ENCODE data around the gene CCL11. TPM values are rescaled to one million over a fixed set of nuclear protein-coding genes. Genes with fewer than 3 reads are reported as not detected.
"Not testable (repeated sequence)": the region's sequence is repeated elsewhere in the genome, so short reads cannot be mapped to it uniquely, and the experiment has no call there.

The CCL11 gene
- total RNA-seq, 2 experiments from 2014 or later = not detected

GRCh38 chr17:34321964-34322363 lies 36.4 kb downstream of the CCL11 start:
- no peak for TF ChIP-seq CTCF (IDR thresholded peaks at IDR 0.05)
- intact Hi-C loops (cut with micrococcal nuclease) = no loop called here
- ATAC-seq (no peak), DNase-seq (no peak)
- H3K4me1 Mint-ChIP-seq (ENCODE audit: low read depth) = no peaks in the 10 kb centered on the region
- H3K36me3 Mint-ChIP-seq (ENCODE audit: low read depth) = no peaks in the 10 kb centered on the region
- no peak overlapping the region for H3K4me3 Mint-ChIP-seq
- POLR2A ChIA-PET = no interaction called here
- H3K9me3 Mint-ChIP-seq = peaks cover 8% of the 10 kb centered on the region
- CTCF ChIA-PET = interaction anchor here (1.1 to 3.5 kb wide), 3 partner anchors 20 to 121 kb away, joined by 3 to 14 read pairs (median 10); no protein-coding TSS in a partner anchor
- no peak overlapping the region for H3K27ac Mint-ChIP-seq
- H3K27me3 Mint-ChIP-seq = peaks cover 2% of the 10 kb centered on the region

GRCh38 chr17:34327580-34327979 lies 42.0 kb downstream of the CCL11 start:
- ATAC-seq; POLR2A ChIA-PET; H3K27me3 Mint-ChIP-seq; DNase-seq; H3K27ac Mint-ChIP-seq; intact Hi-C loops (cut with micrococcal nuclease); H3K4me1 Mint-ChIP-seq (ENCODE audit: low read depth); H3K9me3 Mint-ChIP-seq; H3K36me3 Mint-ChIP-seq (ENCODE audit: low read depth); H3K4me3 Mint-ChIP-seq: not testable (repeated sequence)
- CTCF ChIA-PET = interaction anchor here (1.9 kb wide), 1 partner anchor 33 kb away, joined by 10 read pairs; no protein-coding TSS in a partner anchor

GRCh38 chr17:34337701-34338100 lies 52.2 kb downstream of the CCL11 start:
- Mint-ChIP-seq H3K27ac (no peak overlapping the region), H3K9me3 (no peaks in the 10 kb centered on the region), H3K27me3 (peaks cover 18% of the 10 kb centered on the region), H3K4me1 (ENCODE audit: low read depth) (no peaks in the 10 kb centered on the region), H3K4me3 (no peak overlapping the region), H3K36me3 (ENCODE audit: low read depth) (no peaks in the 10 kb centered on the region)
- no peak for TF ChIP-seq CTCF (IDR thresholded peaks at IDR 0.05)
- DNase-seq = no peak
- intact Hi-C loops (cut with micrococcal nuclease) = no loop called here
- ChIA-PET POLR2A (no interaction called here), CTCF (no interaction called here)
- no peak for ATAC-seq

Other genes with a start within 250 kb of the CCL11 start
- not detected for gene CCL2, start 30.5 kb upstream of the CCL11 start, total RNA-seq
- not detected for gene CCL7, start 15.5 kb upstream of the CCL11 start, total RNA-seq
- not detected for gene CCL8, start 33.7 kb downstream of the CCL11 start, total RNA-seq
- not detected for gene CCL13, start 70.7 kb downstream of the CCL11 start, total RNA-seq
- not detected for gene CCL1, start 77.5 kb downstream of the CCL11 start, total RNA-seq